Right lobe of liver (tissue), 4 donors: ENCODE data around the gene NUP58.

Experiments used
- CTCF ChIP-seq, 4 donors: fragments of 200-600 bp in 3 of 4; fragments of 450-650 bp in 1 of 4; IDR thresholded peaks; one replicate each; pipeline versions ENCODE4 v1.5.1 to v1.8.0; 2016 to 2022; ENCODE audit warnings: antibody characterized with exemption in 4 of 4, mild to moderate bottlenecking in 2 of 4
- POLR2A ChIP-seq: fragments of 450-650 bp; IDR thresholded peaks from one replicate; pipeline ENCODE4 v1.6.1; 2017; ENCODE audit warnings: antibody characterized with exemption, mild to moderate bottlenecking
- donor health status: DM: no; HTN: no; CAD: no.
- donor health status: DM: no; HTN: no; CAD: no.
- donor health status: DM: no; HTN: yes; CAD: no.

- TF ChIP-seq POLR2A (no peak), CTCF (IDR thresholded peaks at IDR 0.05) (no peak)
These were observed 83.5 kb downstream of the NUP58 start for GRCh38 chr13:25384758-25385410.
